GM19468 (cell line): ENCODE measurements around the gene RARB.

Experiments used
- ATAC-seq: cut with Tn5 transposase; IDR thresholded peaks from one replicate; pipeline ENCODE4 v1.9.1; 2021; ENCODE audit warnings: mild to moderate bottlenecking, moderate library complexity, moderate number of reproducible peaks; ENCODE audit not compliant: unreplicated experiment; ENCODE audit errors: extremely low read depth

Gene RARB

GRCh38 chr3:25444273-25444672, 16.2 kb downstream of the RARB start:
- no peak for ATAC-seq

GRCh38 chr3:25445731-25446130, 17.7 kb downstream of the RARB start:
- no peak for ATAC-seq

DNA sequence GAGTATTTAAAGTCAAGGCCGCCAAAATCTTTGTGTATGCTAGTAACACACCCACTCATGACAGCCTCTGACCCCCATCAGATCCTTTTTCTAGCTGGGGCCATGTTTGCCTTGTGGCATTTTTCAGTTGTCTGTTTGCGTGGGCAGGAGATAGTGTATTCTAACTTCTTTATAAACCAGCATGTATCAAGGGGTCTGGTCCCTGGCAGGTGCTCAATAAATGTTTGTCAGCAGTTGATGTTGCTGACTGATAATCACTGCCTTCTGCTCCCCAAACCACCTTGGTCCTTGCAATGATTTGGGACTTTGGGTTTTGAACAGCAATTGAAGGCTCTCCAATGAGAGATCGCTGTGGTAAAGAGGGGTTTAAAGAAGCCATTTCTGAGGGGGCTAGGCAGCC, 19.2 kb downstream of the RARB start:
- ATAC-seq = no peak

DNA sequence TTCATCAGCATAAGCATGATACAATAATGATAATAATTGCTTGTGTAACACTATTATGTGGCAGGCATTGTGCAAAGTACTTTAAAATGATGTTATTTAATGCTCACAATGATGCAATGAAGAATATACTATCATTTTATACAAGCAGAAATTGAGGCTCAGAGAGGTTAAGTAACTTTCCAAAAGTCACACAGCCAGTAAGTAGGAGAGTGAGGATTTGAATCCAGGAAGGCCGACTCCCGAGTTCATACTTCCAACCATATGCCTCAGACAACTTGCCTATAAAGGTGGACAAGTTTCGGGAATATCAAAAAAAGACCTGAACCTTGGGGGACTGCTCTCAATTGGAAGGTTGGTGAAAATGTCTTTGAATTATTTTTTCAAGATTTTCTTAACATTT, 19.9 kb downstream of the RARB start:
- no peak for ATAC-seq

- no peak for ATAC-seq
Observed at GRCh38 chr3:25448750-25449692, 21.0 kb downstream of the RARB start.

GRCh38 chr3:25449857-25450256, 21.8 kb downstream of the RARB start:
- no peak for ATAC-seq

DNA sequence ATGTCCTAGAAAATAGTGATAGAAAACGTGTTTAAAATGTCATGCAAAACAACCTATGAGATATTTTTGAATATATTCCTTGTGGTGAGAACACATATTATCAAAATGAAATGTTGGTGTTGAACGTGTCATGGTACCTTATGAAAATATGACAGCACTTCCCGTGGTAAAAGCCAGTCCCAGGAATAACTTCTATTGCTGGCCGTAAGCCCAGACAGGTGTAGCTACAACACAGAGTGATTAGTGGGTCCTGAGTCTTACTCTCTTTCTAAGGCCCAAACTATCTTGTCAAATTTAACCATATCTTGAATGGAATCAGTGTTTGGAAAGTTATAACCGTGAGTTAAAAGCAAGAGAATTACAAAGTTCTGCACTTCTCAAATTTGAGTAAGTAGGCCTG, 24.1 kb downstream of the RARB start:
- no peak for ATAC-seq

DNA sequence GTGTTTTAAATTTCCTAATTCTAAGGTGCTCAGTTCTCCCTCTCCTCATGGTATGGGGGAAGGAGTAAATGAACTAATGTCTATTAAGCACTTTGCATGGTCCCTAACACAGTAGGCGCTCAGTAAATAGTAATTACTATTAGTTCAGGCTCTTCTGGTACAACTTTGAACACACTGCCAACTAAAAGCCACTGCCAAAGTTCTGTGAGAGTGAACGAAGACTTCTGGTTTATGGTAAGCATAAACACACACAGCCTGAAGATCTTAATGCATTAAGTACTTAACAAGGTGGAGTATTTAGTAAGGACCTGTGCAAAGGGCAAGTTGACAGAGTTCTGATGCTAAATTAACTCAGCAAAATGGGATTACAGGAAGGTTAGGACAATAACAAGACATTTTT, 24.7 kb downstream of the RARB start:
- ATAC-seq = no peak

DNA sequence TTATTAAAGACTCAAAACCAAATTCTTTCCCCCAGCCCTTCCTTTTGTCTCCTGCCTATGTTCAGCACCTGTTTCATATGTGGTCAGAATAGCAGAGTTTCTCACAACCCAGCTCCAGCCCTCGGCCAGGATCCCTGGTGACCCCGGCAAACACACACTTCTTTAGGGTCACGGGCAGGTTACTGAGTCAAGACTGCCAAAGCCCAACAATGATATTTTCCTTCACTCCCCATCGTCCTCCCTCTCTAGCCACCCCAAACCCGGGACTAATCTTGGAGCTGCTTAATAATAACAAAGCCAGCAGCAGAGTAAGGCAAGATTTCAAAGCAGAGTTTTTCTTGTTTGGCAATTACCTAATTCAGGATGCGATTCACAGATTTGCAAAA, 25.5 kb downstream of the RARB start:
- no peak for ATAC-seq

DNA sequence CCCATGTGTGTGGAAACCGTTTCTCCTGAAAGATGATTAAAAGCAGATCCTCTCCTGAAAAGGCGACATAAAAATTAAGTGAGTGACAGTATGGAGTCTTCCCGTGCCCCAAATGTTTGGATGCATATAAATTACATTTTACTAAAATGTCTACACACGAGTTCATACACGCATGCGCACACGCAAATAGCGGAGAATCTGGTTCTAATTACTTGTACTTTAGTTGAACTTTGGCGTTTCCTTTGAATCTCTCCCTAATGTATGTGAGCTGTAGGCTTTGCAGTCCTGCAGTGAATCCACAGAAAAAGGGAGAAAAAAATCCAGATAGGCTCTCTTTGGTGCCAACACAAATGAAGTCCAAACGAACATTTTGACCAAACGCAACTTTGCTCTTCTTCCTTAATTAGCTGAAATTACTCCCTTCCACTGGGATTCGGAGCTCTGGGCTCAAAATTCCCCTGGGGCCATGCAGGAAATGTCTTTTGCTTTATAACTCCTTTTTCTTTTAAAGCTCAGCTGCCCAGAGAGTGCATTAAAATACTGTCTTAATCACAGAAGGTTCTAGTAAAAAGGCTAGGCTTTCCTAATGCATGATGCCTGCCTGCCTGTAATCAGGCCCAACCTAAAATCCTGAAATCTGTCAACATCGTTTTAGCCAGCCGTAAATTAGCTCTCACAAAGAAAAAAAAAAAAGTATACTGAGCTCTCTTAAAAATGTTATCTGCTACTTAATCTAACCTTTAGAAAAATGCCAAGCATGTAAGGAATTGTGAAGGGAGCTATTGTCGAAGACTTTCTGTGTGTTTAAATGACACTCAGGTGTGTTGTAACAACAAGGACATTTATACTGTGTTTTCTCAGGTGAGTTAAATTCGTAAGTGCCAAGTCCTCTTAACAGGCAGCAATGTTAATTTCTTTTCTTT, 26.2 kb downstream of the RARB start:
- no peak for ATAC-seq

DNA sequence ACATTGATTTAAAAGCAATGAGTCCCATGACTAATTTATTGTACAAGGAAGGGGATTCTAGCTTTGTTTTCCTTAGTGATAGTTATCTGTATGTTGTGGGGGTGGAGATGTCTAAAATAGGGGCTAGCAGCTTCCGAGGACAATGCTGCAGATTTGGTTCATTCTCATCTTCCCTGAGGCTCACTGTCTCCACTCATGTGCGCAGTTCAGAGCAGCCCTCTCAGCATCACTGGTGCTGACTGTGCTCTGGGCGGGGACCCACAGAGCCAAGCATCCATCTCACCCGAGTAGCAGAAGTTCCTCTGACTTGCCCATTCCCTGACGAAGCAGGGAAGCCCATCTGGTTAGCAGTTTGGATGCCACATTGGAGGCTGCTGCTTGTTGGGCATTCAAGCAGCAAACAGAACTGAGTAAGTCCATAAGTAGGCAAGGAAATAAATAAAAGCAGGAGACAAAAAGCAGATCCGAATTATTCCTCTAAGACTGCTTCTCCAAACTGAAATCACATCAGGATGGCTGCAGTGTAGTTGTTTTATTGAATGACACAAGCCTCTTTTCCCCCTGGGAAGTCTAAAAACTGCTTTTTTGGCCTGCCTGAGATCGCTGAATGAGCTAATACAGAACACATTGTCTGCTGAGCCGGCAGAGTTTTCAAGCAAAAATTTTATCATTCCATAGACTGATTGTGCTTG, 27.5 kb downstream of the RARB start:
- no peak for ATAC-seq

GRCh38 chr3:25456723-25457670, 28.9 kb downstream of the RARB start:
- no peak for ATAC-seq

- ATAC-seq = no peak
Observed at GRCh38 chr3:25457671-25458419, 29.8 kb downstream of the RARB start.

DNA sequence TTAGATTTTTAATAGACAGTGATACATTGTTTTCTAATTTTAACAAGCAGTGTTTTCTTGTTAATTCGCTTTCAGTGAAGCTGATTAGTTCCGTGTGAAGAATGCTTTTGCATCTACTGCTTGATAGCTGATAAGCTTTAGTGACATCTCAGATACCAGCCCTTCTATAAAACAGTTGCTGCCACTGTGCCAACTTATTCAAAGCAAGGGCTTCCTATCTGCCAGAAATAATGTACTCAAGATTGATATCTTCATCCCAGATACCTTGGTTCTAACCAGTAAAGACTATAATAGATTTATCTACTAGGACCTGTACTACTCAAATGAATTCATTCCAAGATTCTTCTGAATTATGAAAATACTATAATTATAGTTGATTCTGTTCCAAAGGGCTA, 30.4 kb downstream of the RARB start:
- no peak for ATAC-seq

- peak; percentile 86 for ATAC-seq
Observed at GRCh38 chr3:25460751-25461150, 32.7 kb downstream of the RARB start.

DNA sequence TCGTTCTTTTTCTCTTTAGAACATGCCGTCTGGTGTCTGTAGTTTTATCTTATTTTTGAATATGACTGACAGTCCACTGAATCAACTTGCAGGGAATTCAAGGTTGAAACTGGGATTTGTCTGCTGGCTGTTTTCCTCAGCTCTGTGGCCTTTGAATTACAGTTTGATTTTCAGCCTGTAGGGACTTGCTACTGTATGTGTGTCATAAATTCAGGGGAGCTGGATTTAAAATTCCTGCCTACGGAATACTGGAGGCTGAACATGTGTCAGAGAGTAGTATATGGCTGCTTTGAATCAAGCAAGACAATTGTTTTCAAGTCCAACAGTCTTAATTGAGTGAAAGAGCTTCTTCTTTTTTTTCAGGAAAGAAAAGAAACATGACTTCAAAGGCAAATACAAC, 33.9 kb downstream of the RARB start:
- ATAC-seq = no peak

- ATAC-seq = no peak
Observed at GRCh38 chr3:25462495-25462894, 34.4 kb downstream of the RARB start.

- ATAC-seq = no peak
Observed at GRCh38 chr3:25463836-25464418, 35.9 kb downstream of the RARB start.
